GM12875 (cell line): ENCODE measurements around the gene PAK6.

Experiments
- H3K4me3 ChIP-seq: one replicate; pipeline ENCODE4 v1.5.1; 2011; ENCODE audit warnings: low read depth, low read length, control low read depth
- CTCF ChIP-seq: IDR thresholded peaks from 2 replicates; pipeline ENCODE4 v1.5.1; 2011; ENCODE audit warnings: low read depth, mild to moderate bottlenecking, control low read depth, inconsistent platforms, low read length, moderate library complexity, borderline replicate concordance; ENCODE audit not compliant: insufficient read depth

PAK6 gene

GRCh38 chr15:40241269-40242212, 2.7 kb downstream of the PAK6 start:
- no peak for TF ChIP-seq CTCF
- H3K4me3 ChIP-seq, result no peak overlapping the region

DNA sequence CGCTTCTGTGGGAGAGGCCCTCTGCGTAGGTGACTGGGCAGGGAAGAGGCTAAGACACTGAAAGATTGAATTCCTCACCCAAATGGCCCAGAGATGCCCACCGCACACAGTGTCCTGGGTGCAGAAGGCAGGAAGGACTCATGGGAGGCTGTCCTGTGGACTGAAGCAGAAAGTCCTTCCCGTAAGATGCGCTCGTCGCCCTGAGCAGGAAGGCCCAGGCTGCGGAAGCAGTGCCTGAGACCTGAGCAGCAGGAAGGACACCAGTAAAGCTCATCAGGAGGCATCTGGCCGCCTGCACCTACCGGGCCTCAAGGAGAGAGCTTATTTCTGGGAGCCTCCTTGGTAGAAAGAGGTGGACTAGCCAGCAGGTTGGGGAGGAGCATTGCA, 3.3 kb downstream of the PAK6 start:
- H3K4me3 ChIP-seq, result no peak overlapping the region
- no peak for TF ChIP-seq CTCF

GRCh38 chr15:40242601-40243000, 3.7 kb downstream of the PAK6 start:
- TF ChIP-seq CTCF, result no peak
- H3K4me3 ChIP-seq, result no peak overlapping the region

- no peak for TF ChIP-seq CTCF
Measured at GRCh38 chr15:40243126-40243810, 4.4 kb downstream of the PAK6 start.

GRCh38 chr15:40244961-40245523, 6.2 kb downstream of the PAK6 start:
- H3K4me3 ChIP-seq, result no peak overlapping the region
- TF ChIP-seq CTCF, result no peak

More at GRCh38 chr15:40243126-40243810, 4.4 kb downstream of the PAK6 start:
- no peak overlapping the region for H3K4me3 ChIP-seq

- TF ChIP-seq CTCF, result no peak
- no peak overlapping the region for H3K4me3 ChIP-seq
Measured at GRCh38 chr15:40245666-40246450, 7.0 kb downstream of the PAK6 start.
